A673 (cell line): ENCODE measurements around the gene PVR. TPM values are rescaled to one million over a fixed set of nuclear protein-coding genes. Genes with fewer than 3 reads are reported as not detected.

Experiments
- BruUV-seq: library from RNA; stranded (reverse); fragments of 400-500 nt; replicated peaks from 2 replicates; lab custom pipeline; 2021; lab: Mats Ljungman, UMichigan
- CTCF ChIA-PET: fragments of 300-600 bp; sonication (Branson Sonifier 250); formaldehyde crosslinking; loops from one replicate; lab custom pipeline; 2022; ENCODE audit warnings: antibody characterized with exemption; lab: Charles Lee
- POLR2A ChIA-PET: fragments of 300-600 bp; sonication (Branson Sonifier 250); formaldehyde crosslinking; loops from one replicate; lab custom pipeline; 2022; ENCODE audit warnings: antibody characterized with exemption; ENCODE audit not compliant: low non-redundant PET; lab: Charles Lee
- DNase-seq: peaks from one replicate; pipeline ENCODE4 v3.0.0-alpha.2; 2015; ENCODE audit warnings: low spot score
- H3K27ac ChIP-seq: fragments of 200-600 bp; sonication (generic); 2 replicates; pipeline ENCODE4 v1.5.1; 2016; ENCODE audit warnings: mixed run types, low read depth, mild to moderate bottlenecking, mixed read lengths, antibody characterized with exemption, low read length; ENCODE audit not compliant: poor library complexity, severe bottlenecking
- H3K27me3 ChIP-seq: fragments of 200-600 bp; sonication (generic); replicated peaks from 2 replicates; pipeline ENCODE4 v1.6.1; 2017; ENCODE audit warnings: mixed run types, low read depth, mild to moderate bottlenecking, mixed read lengths, antibody characterized with exemption, low read length; ENCODE audit not compliant: insufficient read depth, poor library complexity
- H3K36me3 ChIP-seq: fragments of 200-600 bp; sonication (generic); 2 replicates; pipeline ENCODE4 v1.6.1; 2016; ENCODE audit warnings: mixed run types, mild to moderate bottlenecking, mixed read lengths, antibody characterized with exemption, low read length; ENCODE audit not compliant: insufficient read depth, poor library complexity, severe bottlenecking
- H3K4me1 ChIP-seq: fragments of 200-600 bp; sonication (generic); 2 replicates; pipeline ENCODE4 v1.6.1; 2017; ENCODE audit warnings: mixed run types, mild to moderate bottlenecking, mixed read lengths, antibody characterized with exemption, low read length; ENCODE audit not compliant: insufficient read depth, poor library complexity, severe bottlenecking
- H3K4me3 ChIP-seq: fragments of 200-600 bp; sonication (generic); 2 replicates; pipeline ENCODE4 v1.5.1; 2016; ENCODE audit warnings: low read depth, mixed run types, mild to moderate bottlenecking, mixed read lengths, low read length; ENCODE audit not compliant: poor library complexity, severe bottlenecking
- H3K9me3 ChIP-seq: fragments of 200-600 bp; sonication (generic); 2 replicates; pipeline ENCODE4 v1.6.1; 2016; ENCODE audit warnings: mixed run types, low read depth, mild to moderate bottlenecking, mixed read lengths, antibody characterized with exemption, low read length; ENCODE audit not compliant: poor library complexity, severe bottlenecking
- CTCF ChIP-seq: fragments of 300-800, 200-600 bp; sonication (generic); conservative IDR thresholded peaks from 2 replicates; pipeline ENCODE4 v1.5.1; 2017; ENCODE audit warnings: low read depth, mild to moderate bottlenecking, antibody characterized with exemption, low read length, moderate library complexity, mixed read lengths
- EZH2 ChIP-seq: fragments of 200-600 bp; sonication (generic); IDR thresholded peaks from 2 replicates; pipeline ENCODE4 v1.6.1; 2017; ENCODE audit warnings: borderline replicate concordance, low read depth, mild to moderate bottlenecking, mixed read lengths, antibody characterized with exemption, low read length; ENCODE audit not compliant: poor library complexity, severe bottlenecking
- intact Hi-C: fragments of 100-400 bp; cut with micrococcal nuclease; formaldehyde crosslinking; loops from one replicate; pipeline ENCODE4 v1.10.0; 2022; ENCODE audit not compliant: unreplicated experiment
- total RNA-seq: library from RNA; stranded (reverse); gene quantifications from 2 replicates; pipeline ENCODE4 v1.2.3, GENCODE V29; 2021

PVR gene
- total RNA-seq, 1 experiment from 2014 or later = 29.5 TPM

GRCh38 chr19:44685877-44686276 is 42.2 kb downstream of the PVR start:
- TF ChIP-seq CTCF = no peak
- TF ChIP-seq EZH2 = no peak
- H3K27me3 ChIP-seq = no peaks in the 10 kb centered on the region
- POLR2A ChIA-PET = no interaction called here
- peak overlapping the region; percentile 25 for H3K27ac ChIP-seq
- no peaks in the 10 kb centered on the region for H3K36me3 ChIP-seq
- no peaks in the 10 kb centered on the region for H3K4me1 ChIP-seq
- no peaks in the 10 kb centered on the region for H3K9me3 ChIP-seq
- no peak overlapping the region for H3K4me3 ChIP-seq
- no TSS peak for BruUV-seq
- no peak for DNase-seq
- CTCF ChIA-PET = interaction anchor here (0.6 to 0.7 kb wide), 2 partner anchors 35 to 180 kb away, joined by 4 read pairs; no protein-coding TSS in a partner anchor
- intact Hi-C loops = loop anchor here (10.0 kb wide), 2 partner anchors 159 to 269 kb away; partner anchors contain the start of genes CLPTM1 and NECTIN2

GRCh38 chr19:44686896-44687295 is 43.2 kb downstream of the PVR start:
- no peaks in the 10 kb centered on the region for H3K36me3 ChIP-seq
- H3K9me3 ChIP-seq = no peaks in the 10 kb centered on the region
- DNase-seq = no peak
- H3K27ac ChIP-seq = no peak overlapping the region
- no peaks in the 10 kb centered on the region for H3K27me3 ChIP-seq
- CTCF ChIA-PET = no interaction called here
- TF ChIP-seq CTCF (no peak), EZH2 (no peak)
- BruUV-seq = no TSS peak
- POLR2A ChIA-PET = no interaction called here
- no peak overlapping the region for H3K4me3 ChIP-seq
- intact Hi-C loops = loop anchor here (10.0 kb wide), 2 partner anchors 158 to 268 kb away; partner anchors contain the start of genes CLPTM1 and NECTIN2
- no peaks in the 10 kb centered on the region for H3K4me1 ChIP-seq

GRCh38 chr19:44687888-44688287 is 44.2 kb downstream of the PVR start:
- H3K4me1 ChIP-seq = no peaks in the 10 kb centered on the region
- H3K27ac ChIP-seq = no peak overlapping the region
- no TSS peak for BruUV-seq
- CTCF ChIA-PET = interaction anchor here (0.6 to 0.9 kb wide), 2 partner anchors 9 to 36 kb away, joined by 5 to 6 read pairs; no protein-coding TSS in a partner anchor
- H3K4me3 ChIP-seq = no peak overlapping the region
- POLR2A ChIA-PET = no interaction called here
- no peaks in the 10 kb centered on the region for H3K9me3 ChIP-seq
- intact Hi-C loops = loop anchor here (10.0 kb wide), 2 partner anchors 157 to 267 kb away; partner anchors contain the start of genes CLPTM1 and NECTIN2
- TF ChIP-seq CTCF (no peak), EZH2 (no peak)
- H3K27me3 ChIP-seq = no peaks in the 10 kb centered on the region
- no peak for DNase-seq
- H3K36me3 ChIP-seq = no peaks in the 10 kb centered on the region
